HG03280 (cell line): ENCODE results near the gene FAM171A1.
"Not testable (repeated sequence)": the region's sequence is repeated elsewhere in the genome, so short reads cannot be mapped to it uniquely, and the experiment has no call there.

Source experiments
- ATAC-seq: cut with Tn5 transposase; IDR thresholded peaks from one replicate; pipeline ENCODE4 v1.9.1; 2021; ENCODE audit warnings: mild to moderate bottlenecking, moderate library complexity; ENCODE audit not compliant: unreplicated experiment

FAM171A1 gene

DNA sequence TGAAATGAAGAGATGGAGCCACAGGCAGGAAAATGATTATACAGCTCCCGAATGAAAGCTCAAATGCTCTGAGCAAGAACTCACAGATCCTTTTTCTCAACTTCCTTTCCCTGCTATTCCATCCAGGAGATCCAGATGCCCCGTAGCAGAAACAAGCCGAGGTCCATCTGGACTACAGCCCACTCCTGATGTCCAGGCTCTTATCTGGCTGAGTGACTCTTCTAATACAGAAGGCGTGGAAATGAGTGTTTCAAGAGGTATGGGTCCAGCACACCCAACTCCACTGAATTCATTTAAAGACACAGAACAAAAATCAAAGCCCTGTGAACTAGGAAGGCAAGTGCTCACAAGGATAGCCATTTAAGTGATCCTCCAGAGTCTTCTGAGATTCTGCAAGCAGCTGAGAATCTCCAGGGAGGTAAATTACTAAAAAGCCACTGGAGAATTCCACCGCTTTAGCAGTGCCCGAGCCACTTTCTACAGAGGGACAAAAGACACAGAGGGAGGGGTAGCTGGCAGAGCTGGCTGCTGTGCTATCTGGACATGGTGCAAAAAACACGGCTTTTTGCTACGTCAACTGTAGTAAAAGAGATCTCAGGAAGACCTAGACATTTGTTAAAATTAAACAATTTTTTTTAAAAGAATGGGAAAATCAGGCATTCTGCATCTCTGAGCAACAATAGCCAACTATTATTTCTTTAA, 24.5 kb downstream of the FAM171A1 start:
- no peak for ATAC-seq

GRCh38 chr10:15345450-15345849, 25.6 kb downstream of the FAM171A1 start:
- no peak for ATAC-seq

DNA sequence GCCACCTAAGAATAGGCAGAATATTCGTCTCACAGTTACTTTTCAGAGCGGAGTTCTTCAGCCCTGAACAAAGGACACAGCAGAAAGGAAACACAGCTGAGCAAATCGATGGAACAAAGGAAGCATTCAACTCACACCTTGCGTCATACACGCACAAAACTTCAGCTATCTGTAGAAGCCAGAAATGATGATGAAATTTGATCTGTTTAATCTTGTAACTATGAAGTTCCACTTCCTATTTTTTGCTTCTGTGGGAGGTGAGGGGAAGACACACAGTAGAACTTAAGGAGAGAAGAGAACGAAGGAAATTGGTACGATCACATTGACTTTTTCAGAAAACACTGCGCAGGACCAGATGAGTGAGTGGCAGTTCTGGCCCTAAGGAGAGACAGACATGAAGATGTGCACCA, 26.2 kb downstream of the FAM171A1 start:
- no peak for ATAC-seq

GRCh38 chr10:15344256-15344875, 26.7 kb downstream of the FAM171A1 start:
- no peak for ATAC-seq

DNA sequence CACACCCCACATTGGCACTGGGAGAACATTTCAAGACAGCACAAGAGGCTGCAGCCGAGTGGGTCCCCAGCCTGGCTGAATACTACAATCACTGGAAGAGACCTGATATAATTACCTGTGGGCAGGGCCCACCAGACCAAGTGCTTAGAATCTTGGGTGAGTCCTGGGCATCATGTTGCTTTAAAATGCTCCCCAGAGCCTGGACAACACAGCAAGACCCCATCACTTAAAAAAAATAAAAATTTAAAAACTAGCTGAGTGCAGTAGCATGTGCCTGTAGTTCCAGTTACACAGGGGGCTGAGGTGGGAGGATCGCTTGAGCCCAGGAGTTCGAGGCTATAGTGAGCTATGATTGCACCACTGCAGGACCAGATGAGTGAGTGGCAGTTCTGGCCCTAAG, 28.1 kb downstream of the FAM171A1 start:
- no peak for ATAC-seq

DNA sequence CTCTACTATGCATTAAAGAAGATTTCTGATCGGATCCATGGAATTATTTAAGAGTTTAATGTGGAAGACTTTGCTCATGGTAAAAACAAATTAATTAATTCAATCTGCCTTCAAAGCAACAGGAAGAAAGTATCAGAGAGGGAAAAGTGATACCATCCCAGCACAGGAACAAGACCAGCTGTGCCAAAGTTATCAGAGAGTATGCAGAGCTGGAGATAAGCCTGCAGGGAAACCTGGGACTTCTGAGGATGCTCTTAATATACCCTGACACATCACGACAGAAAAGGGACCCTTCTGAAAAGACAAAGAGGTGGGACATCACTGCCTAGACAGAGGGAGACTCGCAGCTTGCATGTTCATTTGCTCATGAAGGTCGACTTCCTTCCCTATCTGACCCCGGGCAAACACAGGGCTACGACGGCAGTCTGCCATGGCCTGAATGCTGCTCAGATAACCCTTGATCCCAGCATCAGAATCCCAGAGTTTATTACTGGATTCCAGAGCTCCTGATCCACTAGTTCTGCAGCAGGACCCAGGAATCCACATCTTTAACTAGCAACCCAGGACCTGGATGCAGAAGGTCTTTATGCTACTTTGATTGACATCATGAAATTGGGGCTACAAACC, 29.5 kb downstream of the FAM171A1 start:
- no peak for ATAC-seq

- ATAC-seq: no peak
Measured at GRCh38 chr10:15339892-15340291, 31.2 kb downstream of the FAM171A1 start.

DNA sequence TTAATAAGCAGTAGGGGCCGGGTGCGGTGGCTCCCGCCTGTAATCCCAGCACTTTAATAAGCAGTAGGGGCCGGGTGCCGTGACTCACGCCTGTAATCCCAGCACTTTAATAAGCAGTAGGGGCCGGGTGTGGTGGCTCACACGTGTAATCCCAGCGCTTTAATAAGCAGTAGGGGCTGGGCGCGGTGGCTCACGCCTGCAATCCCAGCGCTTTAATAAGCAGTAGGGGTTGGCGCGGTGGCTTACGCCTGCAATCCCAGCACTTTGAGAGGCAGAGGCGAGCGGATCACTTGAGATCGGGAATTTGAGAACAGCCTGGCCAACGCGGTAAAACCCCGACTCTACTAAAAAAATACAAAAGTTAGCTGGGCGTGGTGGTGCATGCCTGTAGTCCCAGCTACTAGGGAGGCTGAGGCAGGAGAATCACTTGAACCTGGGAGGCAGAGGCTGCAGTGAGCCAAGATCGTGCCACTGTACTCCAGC, 33.6 kb downstream of the FAM171A1 start:
- ATAC-seq: not testable (repeated sequence)

DNA sequence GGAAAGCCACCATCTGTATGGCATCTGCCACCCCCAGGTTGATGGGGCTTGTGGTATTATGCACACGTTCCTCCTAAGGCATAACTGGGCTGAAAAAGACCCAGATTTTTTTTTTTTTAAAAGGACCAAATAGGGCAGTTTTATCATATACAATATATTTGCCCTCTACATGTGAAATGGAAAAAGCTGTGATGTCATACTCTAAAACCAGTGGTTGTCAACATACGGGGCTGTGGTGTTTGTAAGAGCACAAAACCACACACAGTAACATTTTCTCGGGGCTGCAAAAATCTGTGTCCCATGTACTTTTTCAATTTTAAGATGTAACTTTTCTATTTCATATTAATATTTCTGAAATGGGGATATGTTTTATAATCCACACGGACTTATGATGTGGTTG, 34.9 kb downstream of the FAM171A1 start:
- no peak for ATAC-seq

- ATAC-seq: no peak
Measured at GRCh38 chr10:15335508-15335907, 35.6 kb downstream of the FAM171A1 start.

- no peak for ATAC-seq
Measured at GRCh38 chr10:15334650-15335323, 36.3 kb downstream of the FAM171A1 start.

GRCh38 chr10:15333909-15334649, 37.0 kb downstream of the FAM171A1 start:
- ATAC-seq: no peak

- ATAC-seq: not testable (repeated sequence)
Measured at GRCh38 chr10:15333181-15333580, 37.9 kb downstream of the FAM171A1 start.

GRCh38 chr10:15331461-15331860, 39.6 kb downstream of the FAM171A1 start:
- ATAC-seq: no peak

GRCh38 chr10:15329437-15329836, 41.7 kb downstream of the FAM171A1 start:
- no peak for ATAC-seq

DNA sequence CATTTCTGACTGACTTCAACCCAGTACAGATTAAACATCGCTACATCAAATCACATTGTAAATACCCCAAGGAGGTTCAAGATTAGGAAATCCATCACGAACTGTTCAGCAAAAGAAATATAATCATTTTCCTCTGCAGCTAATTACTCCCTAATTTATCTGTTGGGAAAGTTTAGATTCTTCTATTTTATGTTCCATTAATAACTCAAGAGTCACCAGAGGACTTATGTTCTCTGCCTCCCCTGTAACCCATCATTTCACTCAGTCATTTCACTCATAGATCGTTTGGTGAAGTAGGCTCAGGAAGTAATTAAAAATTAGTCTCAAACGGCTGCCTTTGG, 45.2 kb downstream of the FAM171A1 start:
- no peak for ATAC-seq

DNA sequence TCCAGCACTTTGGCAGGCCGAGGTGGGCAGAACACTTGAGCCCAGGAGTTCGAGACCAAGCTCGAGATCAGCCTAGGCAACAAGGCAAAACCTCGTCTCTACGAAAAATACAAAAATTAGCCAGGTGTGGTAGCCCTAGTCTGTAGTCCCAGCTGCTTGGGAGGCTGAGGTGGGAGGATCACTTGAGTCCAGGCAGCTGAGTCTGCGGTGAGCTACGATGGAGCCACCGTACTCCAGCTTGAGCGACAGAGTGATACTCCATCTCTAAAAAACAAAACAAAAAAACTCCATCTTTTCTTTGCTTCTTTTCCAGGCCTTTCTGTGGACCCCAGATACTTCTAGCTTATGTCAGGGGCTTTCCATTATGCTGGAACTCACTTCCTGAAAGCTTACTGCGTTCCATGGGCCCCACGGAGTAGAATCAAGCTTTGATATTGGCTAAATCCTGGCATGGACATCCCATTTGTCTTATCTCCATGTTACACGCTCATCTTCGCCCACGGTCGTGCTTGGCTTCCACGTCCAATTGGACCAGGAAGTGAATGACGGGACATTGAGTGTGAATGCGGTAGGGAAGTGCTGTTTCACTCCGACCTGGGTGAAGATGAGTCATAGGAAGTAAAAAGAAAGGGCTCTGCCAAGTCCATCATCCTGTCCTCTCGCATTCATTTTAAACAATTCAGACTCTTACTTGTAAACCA, 45.7 kb downstream of the FAM171A1 start:
- no peak for ATAC-seq

GRCh38 chr10:15324611-15325010, 46.5 kb downstream of the FAM171A1 start:
- ATAC-seq: no peak

DNA sequence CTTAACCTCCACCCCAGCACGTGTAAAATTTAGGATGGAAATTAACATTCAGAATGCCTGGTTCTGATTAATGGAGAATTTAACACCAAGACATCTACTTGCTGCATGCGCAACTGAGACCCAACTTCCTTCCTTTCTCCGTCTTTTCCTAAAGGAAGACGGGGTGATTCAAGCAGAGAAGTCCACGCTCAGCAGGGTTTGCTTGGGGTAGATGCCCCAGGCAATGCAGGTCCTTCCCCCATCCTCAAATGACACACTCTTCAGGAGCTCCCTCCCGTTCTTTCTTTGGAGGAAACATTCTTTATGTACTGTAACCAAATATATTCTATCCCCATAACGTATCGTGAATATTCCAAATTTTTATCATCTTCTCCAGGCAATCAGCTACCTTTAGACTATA, 47.0 kb downstream of the FAM171A1 start:
- ATAC-seq: no peak

- ATAC-seq: no peak
Measured at GRCh38 chr10:15322356-15322755, 48.7 kb downstream of the FAM171A1 start.
